Measurements from ENCODE around the gene TOE1.
"Not testable (repeated sequence)": the region's sequence is repeated elsewhere in the genome, so short reads cannot be mapped to it uniquely, and the experiment has no call there.

TOE1 gene

GRCh38 chr1:45339789-45340558 is at the start of gene TOE1, which contains the start of gene MUTYH:
Gene TOE1, plus strand, starts transcription at chr1:45340170. Its CDS starts 83 bp downstream, at chr1:45340253.
Gene MUTYH, minus strand, starts transcription at chr1:45340440. Its CDS starts 5,935 bp downstream, at chr1:45334505.
- DNase-seq = peak; percentile 95

- DNase-seq = not testable (repeated sequence)
Measured at GRCh38 chr1:45291002-45291401, 49.0 kb upstream of the TOE1 start.

GRCh38 chr1:45291716-45292115 is 48.3 kb upstream of the TOE1 start:
- no peak for DNase-seq

GRCh38 chr1:45297666-45298356 is 42.2 kb upstream of the TOE1 start:
- DNase-seq = no peak

GRCh38 chr1:45299296-45299695 is 40.7 kb upstream of the TOE1 start:
- DNase-seq = no peak

- DNase-seq = peak; percentile 47
Measured at GRCh38 chr1:45299981-45300668, 39.8 kb upstream of the TOE1 start.

- no peak for DNase-seq
Measured at GRCh38 chr1:45300669-45300997, 39.3 kb upstream of the TOE1 start.

GRCh38 chr1:45302505-45303150 is 37.3 kb upstream of the TOE1 start:
- DNase-seq = no peak

GRCh38 chr1:45303520-45304310 is 36.3 kb upstream of the TOE1 start:
- DNase-seq = peak; percentile 97

GRCh38 chr1:45304311-45305081 is 35.5 kb upstream of the TOE1 start:
- peak; percentile 6 for DNase-seq

- no peak for DNase-seq
Measured at GRCh38 chr1:45305231-45305630, 34.7 kb upstream of the TOE1 start.

- peak; percentile 59 for DNase-seq
Measured at GRCh38 chr1:45306319-45306718, 33.7 kb upstream of the TOE1 start.

GRCh38 chr1:45306905-45307304 is 33.1 kb upstream of the TOE1 start:
- DNase-seq = no peak

- no peak for DNase-seq
Measured at GRCh38 chr1:45314266-45314665, 25.7 kb upstream of the TOE1 start.

- DNase-seq = no peak
Measured at GRCh38 chr1:45317166-45317565, 22.8 kb upstream of the TOE1 start.

- no peak for DNase-seq
Measured at GRCh38 chr1:45319761-45320160, 20.2 kb upstream of the TOE1 start.

GRCh38 chr1:45321444-45321843 is 18.5 kb upstream of the TOE1 start:
- no peak for DNase-seq

- no peak for DNase-seq
Measured at GRCh38 chr1:45322486-45323040, 17.4 kb upstream of the TOE1 start.

GRCh38 chr1:45325851-45326506 is 14.0 kb upstream of the TOE1 start:
- no peak for DNase-seq

Measured in stimulated activated CD4-positive, alpha-beta T cell treated with anti-CD3 and anti-CD28 coated beads, Interleukin-4, amount 100 ng/mL, for 24 hours (primary cell).